Measurements from ENCODE around the gene ZNF652.
"Not testable (repeated sequence)": the region's sequence is repeated elsewhere in the genome, so short reads cannot be mapped to it uniquely, and the experiment has no call there.

The ZNF652 gene

GRCh38 chr17:49292901-49293300 lies 69.1 kb downstream of the ZNF652 start:
- H3K9ac ChIP-seq = no peak overlapping the region
- no peaks in the 10 kb centered on the region for H3K4me1 ChIP-seq
- no peak overlapping the region for H2AFZ ChIP-seq
- H3K79me2 ChIP-seq = no peaks in the 10 kb centered on the region
- H3K9me3 ChIP-seq (ENCODE audit: control insufficient read depth, low read length) = no peaks in the 10 kb centered on the region
- no peaks in the 10 kb centered on the region for H3K27me3 ChIP-seq (ENCODE audit: control insufficient read depth, insufficient read depth, low read length)
- no peak overlapping the region for H3K4me3 ChIP-seq (ENCODE audit: low read depth, low read length)
- no peak overlapping the region for H3K4me2 ChIP-seq (ENCODE audit: low read length)
- no peak overlapping the region for H3K27ac ChIP-seq
- no peak for TF ChIP-seq CTCF (IDR thresholded peaks at IDR 0.05)
- no peaks in the 10 kb centered on the region for H3K36me3 ChIP-seq (ENCODE audit: control insufficient read depth, insufficient read depth, low read length)

DNA sequence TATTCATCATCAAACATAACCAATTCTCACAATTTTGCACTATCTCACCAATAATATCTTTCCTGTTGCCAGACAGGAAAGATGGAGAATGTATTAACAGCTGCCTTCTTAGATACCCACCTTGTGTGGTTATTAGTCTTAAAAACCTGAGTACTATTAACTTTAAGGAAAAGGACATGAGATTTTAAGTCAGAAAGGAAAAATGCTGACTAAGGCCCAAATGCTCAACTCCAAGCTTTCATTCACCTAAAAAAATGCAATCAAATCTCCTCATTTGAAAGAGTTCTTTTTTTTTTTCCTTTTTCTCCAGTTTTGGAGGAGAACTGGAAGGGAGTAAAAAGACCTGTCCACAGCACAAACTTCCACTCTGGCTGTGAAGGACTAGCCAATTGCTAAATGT lies 70.1 kb downstream of the ZNF652 start:
- TF ChIP-seq CTCF (IDR thresholded peaks at IDR 0.05) = no peak

DNA sequence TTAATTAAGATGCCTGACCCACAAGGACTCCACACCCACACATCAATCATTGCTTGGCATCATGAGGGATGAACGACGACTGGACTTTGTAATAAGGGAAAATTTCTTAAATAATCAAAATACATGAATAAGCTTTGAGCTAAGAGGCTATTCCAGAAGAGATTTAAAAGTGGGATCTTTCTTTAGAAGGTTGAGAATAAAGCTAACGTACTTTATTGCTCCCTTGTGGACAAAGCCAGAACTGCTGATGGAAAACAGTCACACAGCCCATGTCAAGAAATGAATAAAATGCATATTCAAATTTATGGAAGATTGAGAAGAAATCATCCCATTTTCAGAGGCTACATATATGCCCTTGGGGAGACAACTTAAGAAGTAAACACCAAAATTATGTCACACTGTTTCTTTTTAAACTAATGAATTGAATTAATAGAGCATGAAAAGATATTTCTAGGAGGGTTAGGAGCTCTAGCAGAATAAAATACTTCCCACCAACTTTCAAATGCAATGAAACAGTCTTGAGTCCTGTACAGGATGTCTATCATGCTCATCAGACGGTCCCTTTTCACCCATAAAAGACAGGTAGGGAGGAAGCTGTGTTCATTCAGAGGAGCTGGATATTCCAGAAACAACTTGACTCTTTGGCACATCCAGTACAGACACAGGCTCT lies 71.2 kb downstream of the ZNF652 start:
- Histone ChIP-seq H3K27ac (no peak overlapping the region), H3K9me3 (ENCODE audit: control insufficient read depth, low read length) (no peaks in the 10 kb centered on the region), H3K4me2 (ENCODE audit: low read length) (no peak overlapping the region), H3K79me2 (no peaks in the 10 kb centered on the region), H3K4me3 (ENCODE audit: low read depth, low read length) (no peak overlapping the region), H3K4me1 (no peaks in the 10 kb centered on the region), H3K9ac (no peak overlapping the region), H2AFZ (no peak overlapping the region), H3K27me3 (ENCODE audit: control insufficient read depth, insufficient read depth, low read length) (no peaks in the 10 kb centered on the region), H3K36me3 (ENCODE audit: control insufficient read depth, insufficient read depth, low read length) (no peaks in the 10 kb centered on the region)
- TF ChIP-seq CTCF (IDR thresholded peaks at IDR 0.05) = peak; percentile 62

More for the DNA sequence above, 70.1 kb downstream of the ZNF652 start:
- H3K79me2 ChIP-seq = no peaks in the 10 kb centered on the region
- no peak overlapping the region for H3K27ac ChIP-seq
- no peaks in the 10 kb centered on the region for H3K9me3 ChIP-seq (ENCODE audit: control insufficient read depth, low read length)
- H2AFZ ChIP-seq = no peak overlapping the region
- no peak overlapping the region for H3K4me2 ChIP-seq (ENCODE audit: low read length)
- H3K9ac ChIP-seq = no peak overlapping the region
- H3K27me3 ChIP-seq (ENCODE audit: control insufficient read depth, insufficient read depth, low read length) = no peaks in the 10 kb centered on the region
- H3K4me1 ChIP-seq = no peaks in the 10 kb centered on the region
- no peak overlapping the region for H3K4me3 ChIP-seq (ENCODE audit: low read depth, low read length)
- no peaks in the 10 kb centered on the region for H3K36me3 ChIP-seq (ENCODE audit: control insufficient read depth, insufficient read depth, low read length)

- Histone ChIP-seq H3K4me1 (no peaks in the 10 kb centered on the region), H3K27ac (no peak overlapping the region), H3K79me2 (no peaks in the 10 kb centered on the region), H3K36me3 (ENCODE audit: control insufficient read depth, insufficient read depth, low read length) (no peaks in the 10 kb centered on the region), H2AFZ (no peak overlapping the region), H3K4me3 (ENCODE audit: low read depth, low read length) (no peak overlapping the region), H3K27me3 (ENCODE audit: control insufficient read depth, insufficient read depth, low read length) (no peaks in the 10 kb centered on the region), H3K4me2 (ENCODE audit: low read length) (no peak overlapping the region), H3K9ac (no peak overlapping the region), H3K9me3 (ENCODE audit: control insufficient read depth, low read length) (no peaks in the 10 kb centered on the region)
- no peak for TF ChIP-seq CTCF (IDR thresholded peaks at IDR 0.05)
Observed at GRCh38 chr17:49288388-49288787, 73.7 kb downstream of the ZNF652 start.

DNA sequence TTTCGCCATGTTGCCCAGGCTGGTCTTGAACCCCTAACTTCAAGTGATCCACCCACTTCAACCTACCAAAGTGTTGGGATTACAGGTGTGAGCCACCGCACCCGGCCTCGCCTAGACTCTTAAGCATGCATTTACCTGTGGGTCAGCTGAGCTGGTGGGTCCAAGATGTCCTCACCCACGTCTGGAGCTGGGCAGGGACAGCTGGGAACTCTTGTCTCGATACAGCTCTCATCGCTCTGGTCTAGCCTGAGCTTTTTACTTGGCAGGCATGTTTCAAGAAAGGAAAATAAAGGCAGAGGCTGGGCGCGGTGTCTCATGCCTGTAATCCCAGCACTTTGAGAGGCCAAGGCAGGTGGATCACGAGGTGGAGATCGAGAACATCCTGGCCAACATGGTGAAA lies 74.6 kb downstream of the ZNF652 start:
- TF ChIP-seq CTCF (IDR thresholded peaks at IDR 0.05) = no peak
- Histone ChIP-seq H3K36me3 (ENCODE audit: control insufficient read depth, insufficient read depth, low read length) (no peaks in the 10 kb centered on the region), H3K4me2 (ENCODE audit: low read length) (no peak overlapping the region), H3K4me1 (no peaks in the 10 kb centered on the region), H3K27me3 (ENCODE audit: control insufficient read depth, insufficient read depth, low read length) (no peaks in the 10 kb centered on the region), H3K9me3 (ENCODE audit: control insufficient read depth, low read length) (no peaks in the 10 kb centered on the region), H3K9ac (no peak overlapping the region), H3K27ac (no peak overlapping the region), H2AFZ (no peak overlapping the region), H3K4me3 (ENCODE audit: low read depth, low read length) (no peak overlapping the region), H3K79me2 (no peaks in the 10 kb centered on the region)

DNA sequence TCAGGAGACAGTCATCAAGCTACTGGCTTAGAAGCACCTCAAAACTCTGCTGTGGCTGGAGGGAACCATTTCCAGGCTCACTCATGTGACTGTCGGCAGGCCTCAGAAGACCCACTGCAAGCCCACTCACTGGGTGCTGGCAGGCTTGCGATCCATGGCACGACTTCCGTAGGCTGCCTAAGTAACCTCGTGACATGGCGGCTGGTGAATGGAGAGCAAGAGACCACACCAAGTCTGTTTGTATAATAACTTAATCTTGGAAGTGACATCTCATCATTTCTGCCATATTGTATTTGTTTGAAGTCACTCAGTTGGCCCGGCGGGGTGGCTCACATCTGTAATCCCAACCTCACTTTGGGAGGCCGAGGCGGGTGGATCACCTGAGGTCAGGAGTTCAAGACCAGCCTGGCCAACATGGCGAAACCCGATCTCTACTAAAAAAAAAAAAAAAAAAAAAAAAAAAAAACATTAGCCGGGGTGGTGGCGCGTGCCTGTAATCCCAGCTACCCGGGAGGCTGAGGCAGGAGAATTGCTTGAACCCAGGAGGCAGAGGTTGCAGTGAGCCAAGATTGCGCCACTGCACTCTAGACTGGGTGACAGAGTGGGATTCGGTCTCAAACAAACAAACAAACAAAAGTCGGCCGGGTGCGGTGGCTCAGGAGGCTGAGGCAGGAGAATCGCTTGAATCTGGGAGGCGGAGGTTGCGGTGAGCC lies 75.6 kb downstream of the ZNF652 start:
- not testable (repeated sequence) for H2AFZ ChIP-seq; H3K27me3 ChIP-seq (ENCODE audit: control insufficient read depth, insufficient read depth, low read length); H3K36me3 ChIP-seq (ENCODE audit: control insufficient read depth, insufficient read depth, low read length); H3K9ac ChIP-seq; H3K79me2 ChIP-seq; H3K9me3 ChIP-seq (ENCODE audit: control insufficient read depth, low read length); H3K4me3 ChIP-seq (ENCODE audit: low read depth, low read length); H3K4me2 ChIP-seq (ENCODE audit: low read length); H3K27ac ChIP-seq; H3K4me1 ChIP-seq
